Mucosa of stomach (tissue), 1 donor: ENCODE measurements around the gene CHMP5.
A peak's percentile ranks its signal among the peaks of the same experiment; 100 is the strongest.

ENCODE experiments used
- H3K27me3 ChIP-seq: one replicate; pipeline ENCODE4 v1.7.0; 2013; ENCODE audit warnings: mild to moderate bottlenecking, low read length; ENCODE audit not compliant: control insufficient read depth, insufficient read depth
- H3K36me3 ChIP-seq: one replicate; pipeline ENCODE4 v1.7.0; 2013; ENCODE audit warnings: low read length; ENCODE audit not compliant: control insufficient read depth, insufficient read depth
- H3K4me1 ChIP-seq: one replicate; pipeline ENCODE4 v1.7.0; 2013; ENCODE audit warnings: mild to moderate bottlenecking, low read length; ENCODE audit not compliant: control insufficient read depth, insufficient read depth
- H3K4me3 ChIP-seq: one replicate; pipeline ENCODE4 v1.7.0; 2013; ENCODE audit warnings: low read length
- H3K9ac ChIP-seq: one replicate; pipeline ENCODE4 v1.7.0; 2013; ENCODE audit warnings: mild to moderate bottlenecking, low read length, moderate library complexity
- H3K9me3 ChIP-seq: one replicate; pipeline ENCODE4 v1.7.0; 2013; ENCODE audit warnings: mild to moderate bottlenecking, low read length, moderate library complexity; ENCODE audit not compliant: control insufficient read depth
- donor health status: Pancreatic carcinoma.

CHMP5 gene

DNA sequence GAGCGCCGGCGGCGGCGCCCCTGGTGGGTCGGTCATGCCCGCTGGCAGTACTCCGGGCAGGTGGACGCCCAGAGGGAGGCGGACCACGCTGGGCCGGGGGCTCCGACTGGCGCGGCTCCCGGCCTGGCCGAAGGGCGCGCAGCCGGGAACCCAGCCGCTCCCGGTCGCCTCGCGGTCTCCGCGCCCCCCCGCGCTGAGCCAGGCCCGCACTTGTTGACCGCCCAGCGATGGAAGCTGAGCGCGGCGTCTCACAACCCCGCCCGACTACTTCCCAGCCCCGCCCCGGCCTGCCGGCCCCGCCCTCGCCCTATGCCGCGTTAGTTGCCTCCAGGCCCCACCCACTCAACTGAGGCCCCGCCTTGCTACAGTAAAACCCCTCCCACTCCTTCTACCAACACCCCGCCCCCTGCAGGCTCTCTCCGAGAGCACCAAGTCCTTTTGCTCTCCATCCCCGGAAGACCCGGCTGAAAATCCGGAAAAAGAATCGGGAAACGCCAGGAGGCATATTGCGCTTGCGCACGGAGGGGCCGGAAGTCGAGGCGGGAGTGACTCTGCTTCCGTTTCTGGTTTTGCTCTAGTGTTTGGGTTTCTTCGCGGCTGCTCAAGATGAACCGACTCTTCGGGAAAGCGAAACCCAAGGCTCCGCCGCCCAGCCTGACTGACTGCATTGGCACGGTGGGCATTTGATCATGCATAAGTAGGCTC is at the start of gene CHMP5, which contains the start of gene BAG1:
TSS of gene CHMP5 (plus strand) at position 577 of the 705 bp plus-strand sequence. CDS start at position 607, 30 bp downstream.
TSS of gene BAG1 (minus strand) at position 236 of the 705 bp plus-strand sequence.
- H3K36me3 ChIP-seq = no peaks in the 10 kb centered on the region
- no peaks in the 10 kb centered on the region for H3K27me3 ChIP-seq
- peak within 1 kb of the TSS; percentile 98 for H3K9ac ChIP-seq
- peaks cover 9% of the 10 kb centered on the region for H3K4me1 ChIP-seq
- no peaks in the 10 kb centered on the region for H3K9me3 ChIP-seq
- H3K4me3 ChIP-seq = peak within 1 kb of the TSS; percentile 95

DNA sequence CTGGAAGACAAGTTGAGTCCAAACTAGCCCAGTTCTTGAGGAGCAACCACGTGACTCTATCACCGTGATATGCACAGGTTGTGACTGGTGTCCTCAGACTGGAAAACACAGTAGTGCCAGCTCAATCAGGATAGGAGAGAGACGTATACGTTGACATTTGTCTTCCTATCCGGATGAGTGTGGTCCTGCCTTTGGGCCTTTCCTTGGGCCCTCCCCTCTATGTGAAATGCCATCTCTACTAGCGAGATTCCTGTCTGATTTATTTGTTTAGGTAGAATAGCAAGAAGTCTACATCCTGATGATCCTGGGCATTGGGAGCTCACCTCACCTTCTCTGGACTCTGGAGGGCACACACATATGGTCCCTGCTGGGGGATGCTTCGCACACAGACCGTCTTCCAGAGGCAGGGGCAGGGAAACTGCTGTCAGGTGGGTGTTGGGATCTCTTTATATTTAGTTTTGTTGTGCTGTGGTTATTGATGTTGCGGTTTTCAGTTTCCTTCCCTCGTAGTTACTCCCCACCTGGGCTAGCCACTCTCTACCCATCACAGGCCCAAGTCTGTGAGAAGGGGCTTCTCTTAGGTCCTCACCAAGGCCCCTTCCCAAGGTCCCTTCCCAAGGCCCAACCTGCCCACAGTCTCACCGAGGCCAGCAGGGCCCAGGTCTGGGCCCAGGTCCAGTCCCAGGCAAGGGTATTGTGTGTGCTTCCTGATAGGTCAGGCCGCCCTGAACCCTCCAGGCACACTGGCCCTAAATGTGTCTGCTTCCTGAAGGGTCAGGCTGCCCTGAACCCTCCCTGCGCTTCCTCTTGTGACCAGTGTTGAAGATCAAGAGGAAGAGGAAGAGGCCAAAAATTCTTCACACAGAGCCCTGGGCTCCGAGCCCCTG is 43.9 kb upstream of the CHMP5 start:
- Histone ChIP-seq H3K36me3 (no peaks in the 10 kb centered on the region), H3K27me3 (no peaks in the 10 kb centered on the region), H3K9me3 (no peaks in the 10 kb centered on the region)

DNA sequence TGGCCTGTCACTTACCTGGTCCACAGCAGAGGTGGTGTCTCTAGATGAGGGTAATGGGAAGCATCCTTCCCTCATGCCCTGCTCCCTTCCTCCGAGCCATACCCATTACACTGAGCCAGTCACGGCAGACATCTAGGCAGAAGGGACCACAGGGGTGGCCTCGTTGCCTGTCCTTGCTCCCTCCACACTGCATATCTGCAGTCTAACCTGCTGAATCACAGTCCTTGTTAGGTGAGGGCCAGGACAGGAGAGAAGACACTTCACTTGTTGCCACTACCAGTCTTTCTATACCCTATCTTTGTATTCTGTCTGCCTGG is 43.3 kb upstream of the CHMP5 start:
- Histone ChIP-seq H3K36me3 (no peaks in the 10 kb centered on the region), H3K9ac (no peak overlapping the region), H3K4me1 (peaks cover 9% of the 10 kb centered on the region), H3K4me3 (no peak overlapping the region), H3K27me3 (no peaks in the 10 kb centered on the region), H3K9me3 (no peaks in the 10 kb centered on the region)

More for the DNA sequence above, 43.9 kb upstream of the CHMP5 start:
- Histone ChIP-seq H3K4me1 (peaks cover 9% of the 10 kb centered on the region), H3K4me3 (no peak overlapping the region), H3K9ac (no peak overlapping the region)

- Histone ChIP-seq H3K4me3 (no peak overlapping the region), H3K9ac (no peak overlapping the region), H3K4me1 (peaks cover 9% of the 10 kb centered on the region), H3K9me3 (no peaks in the 10 kb centered on the region), H3K36me3 (no peaks in the 10 kb centered on the region), H3K27me3 (no peaks in the 10 kb centered on the region)
Observed at GRCh38 chr9:33222031-33222430, 42.8 kb upstream of the CHMP5 start.

DNA sequence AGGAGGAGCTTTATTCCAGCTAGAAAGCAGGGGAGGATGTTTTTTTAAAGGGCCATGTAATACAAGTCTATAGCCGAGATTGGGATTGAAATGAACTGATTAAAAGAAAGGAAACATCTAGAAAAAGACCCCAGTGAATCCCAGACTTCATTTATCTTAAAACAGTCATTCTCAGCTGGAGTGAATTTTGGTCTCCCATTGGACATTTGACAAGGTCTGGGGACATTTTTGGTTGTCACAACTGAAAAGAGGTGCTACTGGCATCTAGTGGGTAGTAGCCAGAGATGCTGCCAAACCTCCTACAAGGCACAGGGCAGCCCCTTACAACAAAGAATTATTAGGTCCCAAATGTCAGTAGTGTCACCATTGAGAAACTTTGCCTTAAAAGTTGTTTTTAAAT is 41.2 kb upstream of the CHMP5 start:
- Histone ChIP-seq H3K4me3 (no peak overlapping the region), H3K9me3 (no peaks in the 10 kb centered on the region), H3K9ac (no peak overlapping the region), H3K4me1 (peaks cover 15% of the 10 kb centered on the region), H3K27me3 (no peaks in the 10 kb centered on the region), H3K36me3 (no peaks in the 10 kb centered on the region)

GRCh38 chr9:33225319-33226147 is 39.3 kb upstream of the CHMP5 start:
- Histone ChIP-seq H3K27me3 (no peaks in the 10 kb centered on the region), H3K9ac (no peak overlapping the region), H3K4me1 (peaks cover 33% of the 10 kb centered on the region), H3K9me3 (no peaks in the 10 kb centered on the region), H3K4me3 (no peak overlapping the region), H3K36me3 (no peaks in the 10 kb centered on the region)

GRCh38 chr9:33227008-33227398 is 37.8 kb upstream of the CHMP5 start:
- Histone ChIP-seq H3K9ac (no peak overlapping the region), H3K27me3 (no peaks in the 10 kb centered on the region), H3K9me3 (no peaks in the 10 kb centered on the region), H3K4me1 (peaks cover 40% of the 10 kb centered on the region), H3K36me3 (no peaks in the 10 kb centered on the region), H3K4me3 (no peak overlapping the region)

GRCh38 chr9:33227741-33228140 is 37.1 kb upstream of the CHMP5 start:
- no peaks in the 10 kb centered on the region for H3K36me3 ChIP-seq
- H3K27me3 ChIP-seq = no peaks in the 10 kb centered on the region
- H3K9ac ChIP-seq = no peak overlapping the region
- no peak overlapping the region for H3K4me3 ChIP-seq
- no peaks in the 10 kb centered on the region for H3K9me3 ChIP-seq
- H3K4me1 ChIP-seq = peaks cover 46% of the 10 kb centered on the region

DNA sequence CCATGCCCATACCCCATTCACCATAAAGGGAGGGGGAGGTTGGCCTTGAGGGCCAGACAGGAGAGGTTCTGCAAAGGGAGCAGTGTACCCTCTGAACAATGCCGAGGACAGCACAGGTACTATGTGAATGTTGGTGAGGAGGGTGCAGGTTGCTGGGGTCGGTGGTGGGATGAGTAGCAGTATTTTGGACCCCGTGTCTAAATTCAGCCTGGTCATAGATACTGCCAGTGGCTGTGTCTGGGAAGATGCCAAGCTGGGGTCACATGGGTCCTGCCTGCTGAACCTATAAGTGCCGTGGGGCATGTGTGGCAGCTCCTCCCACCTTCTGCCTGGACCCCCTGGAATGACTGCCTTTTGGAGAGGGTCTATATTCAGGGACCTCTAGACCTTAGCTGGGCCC is 36.2 kb upstream of the CHMP5 start:
- Histone ChIP-seq H3K9me3 (no peaks in the 10 kb centered on the region), H3K4me3 (no peak overlapping the region), H3K27me3 (no peaks in the 10 kb centered on the region), H3K9ac (peak overlapping the region; percentile 64), H3K4me1 (peaks cover 55% of the 10 kb centered on the region), H3K36me3 (no peaks in the 10 kb centered on the region)

DNA sequence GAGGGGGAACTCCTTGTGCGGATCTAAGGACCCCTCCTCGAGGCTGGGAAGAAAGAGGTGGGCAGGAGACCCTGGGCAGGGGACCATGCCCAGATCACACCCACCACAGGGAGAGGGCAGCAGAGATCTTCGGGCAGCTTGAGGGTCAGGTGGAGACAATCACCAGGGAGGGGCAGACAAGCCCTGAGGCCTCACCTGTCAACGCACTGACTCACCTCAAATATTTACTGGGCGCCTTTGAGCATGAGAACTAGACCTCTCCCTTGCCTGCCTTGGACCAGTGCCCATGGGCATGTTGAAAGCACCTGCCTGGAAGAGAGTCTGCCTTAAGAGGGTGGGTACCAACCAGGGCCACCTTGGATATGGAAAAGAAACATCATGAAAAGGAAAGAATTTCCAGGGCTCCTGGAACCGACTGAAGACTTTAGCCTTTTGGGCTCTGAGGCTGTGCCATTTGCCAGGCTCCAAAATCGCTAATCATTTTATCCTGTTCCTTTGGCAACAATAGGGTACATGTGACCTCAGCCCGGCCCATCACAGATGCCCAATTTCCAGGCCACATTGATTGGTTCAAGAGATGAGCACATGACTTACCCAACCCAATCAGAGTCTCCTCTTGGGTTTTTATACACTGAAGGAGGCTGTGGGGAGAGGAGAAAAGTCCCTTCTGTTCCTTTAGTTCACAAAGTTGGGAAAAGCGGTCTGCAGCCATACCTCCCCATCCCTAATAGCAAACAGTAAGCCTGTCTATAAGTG is 35.3 kb upstream of the CHMP5 start:
- peak overlapping the region; percentile 64 for H3K9ac ChIP-seq
- peaks cover 64% of the 10 kb centered on the region for H3K4me1 ChIP-seq
- H3K9me3 ChIP-seq = no peaks in the 10 kb centered on the region
- H3K4me3 ChIP-seq = no peak overlapping the region
- H3K27me3 ChIP-seq = no peaks in the 10 kb centered on the region
- no peaks in the 10 kb centered on the region for H3K36me3 ChIP-seq

- H3K27me3 ChIP-seq = no peaks in the 10 kb centered on the region
- H3K36me3 ChIP-seq = no peaks in the 10 kb centered on the region
- H3K9me3 ChIP-seq = no peaks in the 10 kb centered on the region
- peaks cover 73% of the 10 kb centered on the region for H3K4me1 ChIP-seq
- no peak overlapping the region for H3K4me3 ChIP-seq
- no peak overlapping the region for H3K9ac ChIP-seq
Observed at GRCh38 chr9:33230756-33231622, 33.9 kb upstream of the CHMP5 start.
